Mesendoderm (in vitro differentiated cells): Measurements from ENCODE around the gene C22orf23.
A peak's percentile ranks its signal among the peaks of the same experiment; 100 is the strongest.

Experiments
- DNase-seq: peaks from one replicate; pipeline ENCODE4 v3.0.0; 2013
- H2AK5ac ChIP-seq: 2 replicates; pipeline ENCODE4 v1.6.1; 2013; ENCODE audit warnings: low read length, inconsistent platforms
- H2BK120ac ChIP-seq: 2 replicates; pipeline ENCODE4 v1.6.1; 2013; ENCODE audit warnings: low read depth, mild to moderate bottlenecking, low read length, moderate library complexity, mixed read lengths
- H2BK15ac ChIP-seq: replicated peaks from 2 replicates; pipeline ENCODE4 v1.6.1; 2013; ENCODE audit warnings: low read depth, mild to moderate bottlenecking, moderate library complexity
- H2BK5ac ChIP-seq: 2 replicates; pipeline ENCODE4 v1.6.1; 2013; ENCODE audit warnings: low read length, inconsistent platforms
- H3K18ac ChIP-seq: 2 replicates; pipeline ENCODE4 v1.6.1; 2013; ENCODE audit warnings: mild to moderate bottlenecking, low read length, mixed read lengths
- H3K23ac ChIP-seq: one replicate; pipeline ENCODE4 v1.6.1; 2013; ENCODE audit warnings: low read length
- H3K27ac ChIP-seq: 2 replicates; pipeline ENCODE4 v1.5.1; 2013; ENCODE audit warnings: low read depth, mild to moderate bottlenecking, inconsistent platforms, low read length, moderate library complexity
- H3K27me3 ChIP-seq: 2 replicates; pipeline ENCODE4 v1.6.1; 2013; ENCODE audit warnings: low read length, control low read depth, mild to moderate bottlenecking, inconsistent platforms; ENCODE audit not compliant: insufficient read depth, poor library complexity
- H3K36me3 ChIP-seq: 2 replicates; pipeline ENCODE4 v1.6.1; 2013; ENCODE audit warnings: low read length, inconsistent platforms; ENCODE audit not compliant: control insufficient read depth, insufficient read depth
- H3K4ac ChIP-seq: one replicate; pipeline ENCODE4 v1.6.1; 2013; ENCODE audit warnings: low read depth, mild to moderate bottlenecking, low read length, moderate library complexity
- H3K4me1 ChIP-seq: 2 replicates; pipeline ENCODE4 v1.6.1; 2013; ENCODE audit warnings: low read depth, low read length, inconsistent platforms; ENCODE audit not compliant: control insufficient read depth
- H3K4me2 ChIP-seq: 2 replicates; pipeline ENCODE4 v1.6.1; 2013; ENCODE audit warnings: low read length
- H3K4me3 ChIP-seq: 2 replicates; pipeline ENCODE4 v1.5.1; 2013; ENCODE audit warnings: mild to moderate bottlenecking, low read length
- H3K56ac ChIP-seq: one replicate; pipeline ENCODE4 v1.6.1; 2013; ENCODE audit warnings: low read length
- H3K79me1 ChIP-seq: 2 replicates; pipeline ENCODE4 v1.6.1; 2013; ENCODE audit warnings: low read length, inconsistent platforms
- H3K79me2 ChIP-seq: 2 replicates; pipeline ENCODE4 v1.6.1; 2013; ENCODE audit warnings: mild to moderate bottlenecking, low read length; ENCODE audit not compliant: control insufficient read depth, insufficient read depth
- H3K9ac ChIP-seq: 2 replicates; pipeline ENCODE4 v1.6.1; 2013; ENCODE audit warnings: low read length, inconsistent platforms
- H4K5ac ChIP-seq: one replicate; pipeline ENCODE4 v1.6.1; 2013; ENCODE audit warnings: low read length
- H4K8ac ChIP-seq: one replicate; pipeline ENCODE4 v1.6.1; 2013; ENCODE audit warnings: low read depth, mild to moderate bottlenecking, control low read depth, low read length, moderate library complexity
- WGBS: extraction: QIAGEN DNeasy Blood & Tissue Kit; methylation state at CpG from one replicate; pipeline ENCODE4 v1.1.7; 2013; ENCODE audit warnings: low lambda C conversion rate, missing lambda C conversion rate; ENCODE audit not compliant: insufficient coverage; ENCODE audit errors: extremely low coverage; 5-methylcytosine and 5-hydroxymethylcytosine counted together

Gene C22orf23

GRCh38 chr22:37983860-37984791 is 30.7 kb upstream of the C22orf23 start, which contains the start of gene SOX10:
Gene SOX10 (minus strand): TSS chr22:37984555. CDS start chr22:37983784, 771 bp downstream.
- H3K27me3 ChIP-seq, result no peaks in the 10 kb centered on the region
- peak within 1 kb of the TSS; percentile 76 for H2AK5ac ChIP-seq
- no peak within 1 kb of the TSS for H4K5ac ChIP-seq
- no peak within 1 kb of the TSS for H2BK5ac ChIP-seq
- DNase-seq, result peak; percentile 77
- no peaks in the 10 kb centered on the region for H3K36me3 ChIP-seq
- no peak within 1 kb of the TSS for H3K4ac ChIP-seq
- no peak within 1 kb of the TSS for H4K8ac ChIP-seq
- H3K4me2 ChIP-seq, result peak within 1 kb of the TSS; percentile 23
- no CpG with 5 or more reads among the region's 42 CpGs for WGBS
- no peaks in the 10 kb centered on the region for H3K79me1 ChIP-seq
- no peak within 1 kb of the TSS for H3K23ac ChIP-seq
- H3K18ac ChIP-seq, result peak within 1 kb of the TSS; percentile 29
- no peak within 1 kb of the TSS for H2BK15ac ChIP-seq
- H3K79me2 ChIP-seq, result no peaks in the 10 kb centered on the region
- H3K4me1 ChIP-seq, result peaks cover 10% of the 10 kb centered on the region
- H3K27ac ChIP-seq, result no peak within 1 kb of the TSS
- H3K9ac ChIP-seq, result peak within 1 kb of the TSS; percentile 26
- H3K56ac ChIP-seq, result peak within 1 kb of the TSS; percentile 78
- no peak within 1 kb of the TSS for H3K4me3 ChIP-seq
- H2BK120ac ChIP-seq, result no peak within 1 kb of the TSS

- no peak overlapping the region for H2BK15ac ChIP-seq
- H4K5ac ChIP-seq, result no peak overlapping the region
- no peaks in the 10 kb centered on the region for H3K27me3 ChIP-seq
- H3K4me3 ChIP-seq, result no peak overlapping the region
- no peak overlapping the region for H2AK5ac ChIP-seq
- H3K23ac ChIP-seq, result no peak overlapping the region
- peak overlapping the region; percentile 23 for H3K4me2 ChIP-seq
- no peak overlapping the region for H2BK120ac ChIP-seq
- H3K18ac ChIP-seq, result peak overlapping the region; percentile 29
- H3K36me3 ChIP-seq, result no peaks in the 10 kb centered on the region
- H3K4me1 ChIP-seq, result peaks cover 10% of the 10 kb centered on the region
- H3K79me1 ChIP-seq, result no peaks in the 10 kb centered on the region
- no peak overlapping the region for H4K8ac ChIP-seq
- WGBS, result no CpG with 5 or more reads among the region's 84 CpGs
- H3K27ac ChIP-seq, result no peak overlapping the region
- H3K79me2 ChIP-seq, result no peaks in the 10 kb centered on the region
- peak overlapping the region; percentile 26 for H3K9ac ChIP-seq
- no peak overlapping the region for H2BK5ac ChIP-seq
- H3K56ac ChIP-seq, result peak overlapping the region; percentile 38
- DNase-seq, result peak; percentile 77
- H3K4ac ChIP-seq, result no peak overlapping the region
Measured at GRCh38 chr22:37982938-37983859, 29.8 kb upstream of the C22orf23 start.

GRCh38 chr22:37982151-37982785 is 28.9 kb upstream of the C22orf23 start:
- H3K36me3 ChIP-seq, result no peaks in the 10 kb centered on the region
- H3K56ac ChIP-seq, result no peak overlapping the region
- H3K4me3 ChIP-seq, result no peak overlapping the region
- no peak overlapping the region for H2BK120ac ChIP-seq
- H2BK15ac ChIP-seq, result no peak overlapping the region
- H3K79me2 ChIP-seq, result no peaks in the 10 kb centered on the region
- no peak for DNase-seq
- H3K27ac ChIP-seq, result no peak overlapping the region
- no peak overlapping the region for H4K8ac ChIP-seq
- no peak overlapping the region for H3K18ac ChIP-seq
- H3K23ac ChIP-seq, result no peak overlapping the region
- H2BK5ac ChIP-seq, result no peak overlapping the region
- no peak overlapping the region for H3K4ac ChIP-seq
- H3K27me3 ChIP-seq, result no peaks in the 10 kb centered on the region
- H3K79me1 ChIP-seq, result no peaks in the 10 kb centered on the region
- no peak overlapping the region for H3K9ac ChIP-seq
- no peak overlapping the region for H4K5ac ChIP-seq
- WGBS, result no CpG with 5 or more reads among the region's 8 CpGs
- H2AK5ac ChIP-seq, result no peak overlapping the region
- H3K4me2 ChIP-seq, result no peak overlapping the region
- H3K4me1 ChIP-seq, result peaks cover 10% of the 10 kb centered on the region

GRCh38 chr22:37981282-37982011 is 28.0 kb upstream of the C22orf23 start:
- H4K5ac ChIP-seq, result no peak overlapping the region
- no peak overlapping the region for H4K8ac ChIP-seq
- no peak overlapping the region for H3K27ac ChIP-seq
- H3K18ac ChIP-seq, result no peak overlapping the region
- no peak overlapping the region for H2AK5ac ChIP-seq
- DNase-seq, result no peak
- H3K79me2 ChIP-seq, result no peaks in the 10 kb centered on the region
- peaks cover 10% of the 10 kb centered on the region for H3K4me1 ChIP-seq
- H3K79me1 ChIP-seq, result no peaks in the 10 kb centered on the region
- H3K4ac ChIP-seq, result no peak overlapping the region
- no peak overlapping the region for H3K23ac ChIP-seq
- no peak overlapping the region for H2BK15ac ChIP-seq
- WGBS, result no CpG with 5 or more reads among the region's 6 CpGs
- no peak overlapping the region for H3K4me2 ChIP-seq
- no peak overlapping the region for H3K9ac ChIP-seq
- H3K56ac ChIP-seq, result no peak overlapping the region
- no peak overlapping the region for H2BK5ac ChIP-seq
- H3K27me3 ChIP-seq, result no peaks in the 10 kb centered on the region
- H3K4me3 ChIP-seq, result no peak overlapping the region
- H2BK120ac ChIP-seq, result no peak overlapping the region
- H3K36me3 ChIP-seq, result no peaks in the 10 kb centered on the region

- Histone ChIP-seq H3K79me2 (no peaks in the 10 kb centered on the region), H3K36me3 (no peaks in the 10 kb centered on the region), H3K18ac (no peak overlapping the region), H2BK5ac (no peak overlapping the region), H2BK15ac (no peak overlapping the region), H3K56ac (no peak overlapping the region), H3K27me3 (no peaks in the 10 kb centered on the region), H3K4me1 (peaks cover 3% of the 10 kb centered on the region), H4K5ac (no peak overlapping the region), H3K4me2 (no peak overlapping the region), H3K23ac (no peak overlapping the region), H4K8ac (no peak overlapping the region), H3K4me3 (no peak overlapping the region), H3K27ac (no peak overlapping the region), H3K79me1 (no peaks in the 10 kb centered on the region), H3K9ac (no peak overlapping the region), H2AK5ac (no peak overlapping the region), H3K4ac (no peak overlapping the region), H2BK120ac (no peak overlapping the region)
- peak; percentile 7 for DNase-seq
- no CpG with 5 or more reads among the region's 8 CpGs for WGBS
Measured at GRCh38 chr22:37979782-37980181, 26.4 kb upstream of the C22orf23 start.
